Activated effector memory CD4-positive, alpha-beta T cell treated with Interleukin-2 at 50 U/mL for 16 hours (primary cell): ENCODE measurements around the gene CLEC2D.
A peak's percentile ranks its signal among the peaks of the same experiment; 100 is the strongest.
"Not testable (repeated sequence)": the region's sequence is repeated elsewhere in the genome, so short reads cannot be mapped to it uniquely, and the experiment has no call there.

Experiments used
- DNase-seq: peaks from one replicate; pipeline ENCODE4 v3.0.0-alpha.2; 2020

Gene CLEC2D, protein sequence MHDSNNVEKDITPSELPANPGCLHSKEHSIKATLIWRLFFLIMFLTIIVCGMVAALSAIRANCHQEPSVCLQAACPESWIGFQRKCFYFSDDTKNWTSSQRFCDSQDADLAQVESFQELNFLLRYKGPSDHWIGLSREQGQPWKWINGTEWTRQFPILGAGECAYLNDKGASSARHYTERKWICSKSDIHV

DNA sequence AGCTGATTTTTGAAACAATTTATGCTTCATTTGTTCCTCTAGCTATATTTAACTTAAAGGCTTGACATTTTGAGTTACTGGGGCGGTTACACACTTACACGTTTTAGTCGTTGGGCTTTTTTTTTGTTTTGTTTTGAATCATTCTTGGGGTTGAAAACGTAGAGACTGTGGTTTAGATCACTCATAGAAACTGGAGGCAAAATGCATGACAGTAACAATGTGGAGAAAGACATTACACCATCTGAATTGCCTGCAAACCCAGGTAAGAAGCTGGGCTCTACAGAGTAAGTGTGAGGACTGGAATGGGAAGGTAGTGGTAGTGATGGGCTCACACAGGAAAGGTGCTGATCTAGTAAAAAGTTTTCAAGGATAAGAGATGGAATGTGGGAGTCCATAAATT is at the start of gene CLEC2D:
Gene CLEC2D, plus strand, starts transcription at position 180 of the 400 bp plus-strand sequence. Its CDS starts 22 bp downstream, at position 202.
- no peak for DNase-seq

DNA sequence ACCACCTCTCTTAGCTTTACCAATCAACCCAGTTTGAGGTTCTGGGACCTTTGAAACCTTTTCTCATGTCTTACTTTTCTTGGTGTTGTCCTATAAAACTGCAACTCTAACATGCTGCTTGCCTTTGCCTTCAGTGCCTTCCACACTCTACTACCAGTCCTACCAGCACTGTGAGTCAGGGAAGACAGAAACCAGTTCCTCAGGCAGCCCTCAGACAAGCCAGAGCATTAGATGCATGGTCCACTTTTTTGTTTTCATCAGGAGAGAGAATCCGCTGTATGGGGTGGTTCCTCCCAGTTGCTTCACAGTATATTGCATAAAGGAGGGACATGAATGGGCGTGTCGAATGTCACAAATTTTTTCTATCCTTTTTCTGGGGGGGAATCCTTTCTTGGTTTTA is 44.5 kb upstream of the CLEC2D start:
- no peak for DNase-seq

GRCh38 chr12:9626291-9626690 is 43.2 kb upstream of the CLEC2D start:
- no peak for DNase-seq

GRCh38 chr12:9626821-9627220 is 42.7 kb upstream of the CLEC2D start:
- DNase-seq, result no peak

DNA sequence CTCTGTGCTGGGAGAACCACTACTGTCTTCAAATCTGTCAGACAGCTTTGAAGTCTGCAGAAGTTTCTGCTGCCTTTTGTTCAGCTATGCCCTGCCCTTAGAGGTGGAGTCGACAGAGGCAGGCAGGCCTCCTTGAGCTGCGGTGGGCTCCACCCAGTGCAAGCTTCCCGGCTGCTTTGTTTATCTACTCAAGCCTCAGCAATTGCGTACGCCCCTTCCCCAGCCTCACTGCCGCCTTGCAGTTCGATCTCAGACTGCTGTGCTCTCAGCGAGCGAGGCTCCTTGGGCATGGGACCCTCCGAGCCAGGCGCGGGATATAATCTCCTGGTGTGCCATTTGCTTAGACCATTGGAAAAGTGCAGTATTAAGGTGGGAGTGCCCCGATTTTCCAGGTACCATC is 36.7 kb upstream of the CLEC2D start:
- DNase-seq, result no peak

DNA sequence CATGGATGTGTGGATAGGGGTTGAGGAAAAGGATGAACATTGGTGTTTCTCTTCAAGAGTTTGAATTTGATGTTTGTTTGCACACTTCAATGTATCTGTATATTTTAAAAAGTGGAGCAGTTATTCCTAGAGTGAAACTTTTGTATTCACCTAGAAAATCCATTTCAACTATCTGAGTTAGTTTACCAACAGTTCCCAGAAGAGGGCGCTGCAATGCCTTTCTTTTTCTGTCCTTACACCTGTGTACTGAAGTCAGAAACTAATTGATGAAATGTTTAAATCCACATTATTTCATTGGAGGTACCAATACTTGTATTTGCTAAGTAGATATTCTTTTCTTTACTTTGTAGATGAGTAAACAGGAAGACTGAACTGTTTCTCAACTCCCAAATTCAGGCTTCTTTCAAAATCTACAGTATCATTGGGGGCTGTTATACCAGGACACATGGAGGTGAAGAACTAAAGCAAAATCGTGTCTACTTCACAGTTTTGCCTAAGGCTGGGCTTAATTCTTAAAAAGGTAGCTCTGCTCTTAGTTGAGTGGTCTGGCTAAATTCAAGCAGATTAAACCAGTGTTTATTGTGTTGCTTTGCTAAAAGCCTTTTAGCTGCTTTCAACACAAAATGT is 35.2 kb upstream of the CLEC2D start:
- peak; percentile 47 for DNase-seq

GRCh38 chr12:9634969-9635754 is 34.4 kb upstream of the CLEC2D start:
- DNase-seq, result no peak

GRCh38 chr12:9636150-9636850 is 33.2 kb upstream of the CLEC2D start:
- no peak for DNase-seq

- DNase-seq, result no peak
Observed at GRCh38 chr12:9636851-9637206, 32.7 kb upstream of the CLEC2D start.

DNA sequence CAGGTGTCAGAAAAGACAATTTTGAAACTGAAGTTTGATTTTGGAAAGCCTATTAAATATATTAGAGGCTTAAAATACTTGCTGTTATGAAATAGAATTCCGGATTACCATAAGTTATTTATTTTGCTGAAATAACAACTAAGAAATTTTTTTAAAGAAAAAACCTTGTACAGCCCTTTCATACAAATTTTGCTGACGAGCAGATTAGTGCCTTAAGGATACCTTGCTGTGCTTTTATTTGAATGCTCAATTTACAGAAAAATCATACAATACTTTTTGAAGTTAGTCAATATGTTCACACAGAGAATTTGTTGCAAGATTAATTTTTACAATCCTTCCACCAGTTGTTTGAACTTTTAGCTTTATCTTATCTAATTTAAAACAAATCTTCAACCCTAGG is 29.5 kb upstream of the CLEC2D start:
- no peak for DNase-seq

- DNase-seq, result no peak
Observed at GRCh38 chr12:9642606-9643265, 26.8 kb upstream of the CLEC2D start.

DNA sequence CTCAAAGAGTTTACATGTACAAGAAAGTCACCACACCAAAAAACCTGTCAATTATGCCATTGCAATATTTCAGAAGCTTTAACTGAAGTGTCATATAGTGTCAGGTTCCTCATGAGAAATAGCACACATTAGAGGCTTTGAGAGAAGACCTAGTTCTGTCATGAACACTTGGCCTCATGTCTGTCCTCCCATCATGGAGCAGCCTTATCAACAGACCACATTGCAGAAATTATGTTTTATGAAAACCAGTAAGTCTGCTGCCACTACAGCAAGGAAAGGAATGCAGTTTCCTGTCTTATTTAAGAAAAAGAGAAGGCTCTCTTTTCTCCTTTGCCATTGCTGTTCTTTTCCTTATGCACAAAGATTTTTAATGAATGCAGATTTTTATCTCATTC is 26.2 kb upstream of the CLEC2D start:
- no peak for DNase-seq

DNA sequence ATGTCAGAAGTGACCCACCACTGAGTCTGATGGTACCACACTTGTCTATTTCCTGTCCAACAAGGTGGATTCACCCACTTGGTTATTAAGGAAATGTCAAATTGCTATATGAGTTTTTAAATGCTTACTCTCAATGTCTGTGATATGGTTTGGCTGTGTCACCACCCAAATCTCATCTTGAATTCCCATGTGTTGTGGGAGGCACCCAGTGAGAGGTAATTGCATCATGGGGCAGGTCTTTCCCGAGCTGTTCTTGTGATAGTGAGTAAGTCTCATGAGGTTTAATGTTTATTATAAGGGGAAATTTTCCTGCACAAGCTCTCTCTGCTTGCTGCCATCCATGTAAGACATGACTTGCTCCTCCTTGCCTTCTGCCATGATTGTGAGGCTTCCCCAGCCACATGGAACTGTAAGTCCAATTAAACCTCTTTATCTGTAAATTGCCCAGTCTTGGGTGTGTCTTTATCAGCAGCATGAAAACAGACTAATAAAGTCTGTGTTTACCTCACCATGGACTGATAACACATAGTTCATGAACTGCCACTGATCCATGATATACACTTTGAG is 24.4 kb upstream of the CLEC2D start:
- not testable (repeated sequence) for DNase-seq

DNA sequence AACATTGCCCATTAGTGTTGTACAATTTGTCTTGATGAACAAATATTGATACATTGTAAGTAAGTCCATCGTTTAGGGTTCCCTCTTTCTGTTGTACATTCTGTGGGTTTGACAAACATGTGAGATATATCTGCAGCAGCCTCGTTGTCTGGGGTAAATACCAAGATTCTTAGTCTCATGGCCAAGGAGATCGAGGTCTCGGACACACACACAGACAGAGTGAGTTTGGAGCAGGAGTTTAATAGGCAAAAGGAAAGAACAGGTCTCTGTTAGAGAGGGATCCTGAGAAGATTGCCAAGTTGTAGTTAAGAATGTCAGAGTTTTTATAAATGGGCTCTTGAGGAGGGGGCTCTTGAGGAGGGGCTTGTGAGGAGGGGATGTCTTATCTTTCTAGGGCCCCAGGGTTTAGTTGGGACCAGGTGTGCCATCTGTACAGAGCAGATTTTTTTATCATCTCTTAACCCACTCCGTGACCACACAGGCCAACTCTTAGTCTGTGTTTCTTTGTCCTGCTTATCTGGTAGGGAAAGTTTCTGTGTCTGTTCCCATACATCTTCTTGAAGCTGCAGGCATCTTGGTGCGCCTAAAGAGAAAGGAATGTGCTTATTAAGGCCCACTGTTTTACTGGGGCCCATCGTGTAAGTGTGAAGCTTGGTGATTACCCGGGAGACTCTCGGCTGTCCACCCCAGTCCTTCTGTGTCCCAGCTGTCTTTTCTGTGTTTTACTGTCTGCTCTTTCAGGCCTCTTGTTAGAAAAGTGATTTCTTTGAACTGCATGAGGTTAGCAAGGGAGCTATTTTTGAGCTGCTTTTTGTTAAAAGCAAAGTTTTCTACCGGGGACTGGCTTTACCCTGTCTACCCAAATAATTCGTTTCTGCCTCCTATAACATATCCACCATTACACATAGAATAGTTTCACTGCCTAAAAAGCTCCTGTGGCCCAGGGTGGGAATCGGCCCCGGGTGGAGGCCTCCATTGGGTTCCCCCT is 22.4 kb upstream of the CLEC2D start:
- no peak for DNase-seq

DNA sequence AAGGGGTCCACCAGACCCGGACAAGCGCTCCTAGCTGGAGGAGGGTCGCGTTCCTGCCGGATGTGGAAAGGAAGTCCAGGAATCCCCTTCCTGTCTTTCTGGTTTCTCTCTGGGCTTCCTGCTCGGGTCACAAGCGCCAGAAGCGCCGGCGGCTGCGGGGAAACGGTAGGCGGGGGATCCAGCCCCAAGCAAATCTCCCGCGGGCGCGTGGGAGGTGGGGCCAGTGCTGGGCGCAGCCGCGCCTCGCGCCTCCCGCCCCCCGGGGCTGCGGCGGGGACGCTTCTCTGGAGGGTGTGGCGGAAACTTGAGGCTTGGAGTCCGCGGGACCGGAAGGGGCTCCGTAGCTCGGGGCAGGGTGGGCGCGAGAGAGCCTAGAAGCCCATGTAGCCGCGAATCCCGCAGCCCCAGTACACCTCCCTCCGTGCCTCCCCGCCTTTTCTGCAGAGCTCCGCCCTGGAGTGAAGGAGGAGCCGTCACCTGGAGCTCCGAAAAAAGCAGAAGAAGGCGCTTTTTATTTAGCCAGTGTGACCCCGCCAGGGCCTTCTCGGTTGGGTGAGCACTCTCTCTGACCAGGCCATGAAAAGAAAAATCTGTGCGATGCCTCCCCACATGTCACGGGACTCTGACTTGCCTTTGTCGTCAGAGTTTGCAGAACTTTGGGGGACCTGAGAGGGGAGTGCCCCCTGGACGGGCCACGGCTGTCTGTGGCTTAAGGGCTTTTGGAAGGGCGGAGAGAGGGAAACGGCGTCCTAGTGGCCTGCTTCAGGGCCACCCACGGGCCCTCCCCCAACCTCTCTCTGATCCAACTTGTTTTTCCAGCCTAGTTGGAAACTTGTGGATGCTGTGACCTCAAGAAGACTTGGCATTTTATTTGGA is 21.4 kb upstream of the CLEC2D start:
- DNase-seq, result peak; percentile 88

- no peak for DNase-seq
Observed at GRCh38 chr12:9648701-9649531, 20.6 kb upstream of the CLEC2D start.

DNA sequence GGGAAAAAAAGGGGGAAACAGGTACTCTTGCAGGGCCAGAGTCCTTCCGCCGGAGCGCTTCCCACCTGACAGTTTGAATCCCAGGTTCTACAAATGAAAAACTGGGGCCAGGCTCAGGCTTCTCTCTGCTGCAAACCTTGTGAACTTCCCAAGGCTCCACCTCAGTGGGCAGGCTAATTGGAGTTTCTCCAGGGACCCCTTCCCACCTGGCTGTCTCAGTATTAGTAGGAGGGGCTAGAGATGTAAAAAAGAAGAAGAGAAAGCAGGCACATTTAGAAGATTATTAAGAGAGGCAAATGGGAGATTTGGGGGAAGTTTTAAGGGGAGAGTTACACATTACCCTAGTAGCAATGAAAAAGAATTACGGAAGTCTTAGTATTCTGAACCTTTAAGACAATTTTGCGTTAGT is 20.0 kb upstream of the CLEC2D start:
- DNase-seq, result no peak

DNA sequence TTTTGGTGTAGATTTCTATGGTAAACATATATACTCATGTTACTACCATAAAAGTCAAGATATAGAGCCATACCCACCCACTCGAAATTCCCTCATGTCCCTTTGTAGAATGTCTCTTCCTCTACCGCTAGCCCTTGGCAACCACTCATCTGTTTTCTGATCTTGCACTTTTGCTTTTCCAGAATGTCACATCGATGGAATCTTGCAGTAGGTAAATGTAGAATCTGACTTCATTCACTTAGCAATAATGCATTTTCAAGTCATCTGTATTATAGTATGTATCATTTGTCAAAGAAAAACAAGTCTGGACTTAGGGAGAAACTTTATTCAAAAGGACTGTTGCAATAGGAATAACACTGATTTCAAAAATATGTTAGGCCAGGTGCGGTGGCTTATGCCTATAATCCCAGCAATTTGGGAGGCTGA is 19.3 kb upstream of the CLEC2D start:
- no peak for DNase-seq

- DNase-seq, result no peak
Observed at GRCh38 chr12:9651265-9651729, 18.2 kb upstream of the CLEC2D start.
